Ishikawa (cell line): ENCODE measurements around the gene HUS1B.

Experiments used
- CEBPB ChIP-seq: IDR thresholded peaks from 2 replicates; pipeline ENCODE4 v1.6.1; 2012
- CREB1 ChIP-seq: IDR thresholded peaks from 2 replicates; pipeline ENCODE4 v1.6.1; 2012; ENCODE audit warnings: low read depth
- EGR1 ChIP-seq: IDR thresholded peaks from 2 replicates; pipeline ENCODE4 v1.6.1; 2012
- FOXM1 ChIP-seq: IDR thresholded peaks from 2 replicates; pipeline ENCODE4 v1.6.1; 2012; ENCODE audit warnings: low read depth, borderline replicate concordance
- MAX ChIP-seq: IDR thresholded peaks from 2 replicates; pipeline ENCODE4 v1.6.1; 2012
- NFIC ChIP-seq: IDR thresholded peaks from 2 replicates; pipeline ENCODE4 v1.6.1; 2012
- RAD21 ChIP-seq: IDR thresholded peaks from 2 replicates; pipeline ENCODE4 v1.6.1; 2012; ENCODE audit warnings: low read depth
- TAF1 ChIP-seq: IDR thresholded peaks from 2 replicates; pipeline ENCODE4 v1.6.1; 2012; ENCODE audit warnings: low read depth, mild to moderate bottlenecking
- TCF12 ChIP-seq: IDR thresholded peaks from 2 replicates; pipeline ENCODE4 v1.6.1; 2012; ENCODE audit warnings: low read depth
- TEAD4 ChIP-seq: IDR thresholded peaks from 2 replicates; pipeline ENCODE4 v1.6.1; 2012
- USF1 ChIP-seq: IDR thresholded peaks from 2 replicates; pipeline ENCODE4 v1.6.1; 2012
- YY1 ChIP-seq: IDR thresholded peaks from 2 replicates; pipeline ENCODE4 v1.6.1; 2012; ENCODE audit warnings: low read depth
- ZBTB7A ChIP-seq: IDR thresholded peaks from 2 replicates; pipeline ENCODE4 v1.6.1; 2012; ENCODE audit warnings: low read depth
- TF ChIP-seq, protein P1 (sequence below): IDR thresholded peaks from 2 replicates; pipeline ENCODE4 v1.6.1; 2012; ENCODE audit warnings: low read depth, mild to moderate bottlenecking

The HUS1B gene

DNA sequence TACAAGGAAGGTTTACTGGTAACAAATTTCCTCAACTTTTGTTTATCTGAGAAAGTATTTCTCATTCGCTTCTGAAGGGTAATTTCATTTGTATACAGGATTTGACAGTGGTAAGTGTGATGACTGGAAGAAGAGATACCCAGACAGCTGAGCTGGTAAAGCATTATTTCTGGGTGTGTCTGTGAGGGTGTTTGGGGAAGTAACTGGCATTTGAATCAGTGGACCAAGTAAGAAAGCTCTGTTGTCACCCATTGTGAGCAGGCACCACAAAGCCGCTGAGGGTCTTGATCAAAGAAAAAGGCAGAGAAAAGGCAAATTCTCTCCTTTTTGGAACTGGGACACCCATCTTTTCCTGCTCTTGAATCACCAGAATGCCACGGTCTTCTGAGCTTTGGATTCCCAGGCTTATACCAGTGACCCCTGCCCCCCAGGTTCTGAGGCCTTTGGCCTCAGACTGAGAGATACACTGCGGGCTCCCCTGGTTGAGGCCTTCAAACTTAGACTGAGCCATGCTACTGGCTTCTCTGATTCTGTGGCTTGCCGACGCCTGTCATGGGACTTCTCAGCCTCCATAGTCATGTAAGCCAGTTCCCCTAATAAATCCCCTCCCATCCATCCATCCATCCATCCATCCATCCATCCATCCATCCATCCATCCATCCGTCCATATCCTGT, 10.5 kb upstream of the HUS1B start:
- TF ChIP-seq MAX (no peak), CREB1 (no peak), EGR1 (no peak), ZBTB7A (no peak), CEBPB (no peak), NFIC (no peak), RAD21 (no peak), TCF12 (no peak), USF1 (no peak)

DNA sequence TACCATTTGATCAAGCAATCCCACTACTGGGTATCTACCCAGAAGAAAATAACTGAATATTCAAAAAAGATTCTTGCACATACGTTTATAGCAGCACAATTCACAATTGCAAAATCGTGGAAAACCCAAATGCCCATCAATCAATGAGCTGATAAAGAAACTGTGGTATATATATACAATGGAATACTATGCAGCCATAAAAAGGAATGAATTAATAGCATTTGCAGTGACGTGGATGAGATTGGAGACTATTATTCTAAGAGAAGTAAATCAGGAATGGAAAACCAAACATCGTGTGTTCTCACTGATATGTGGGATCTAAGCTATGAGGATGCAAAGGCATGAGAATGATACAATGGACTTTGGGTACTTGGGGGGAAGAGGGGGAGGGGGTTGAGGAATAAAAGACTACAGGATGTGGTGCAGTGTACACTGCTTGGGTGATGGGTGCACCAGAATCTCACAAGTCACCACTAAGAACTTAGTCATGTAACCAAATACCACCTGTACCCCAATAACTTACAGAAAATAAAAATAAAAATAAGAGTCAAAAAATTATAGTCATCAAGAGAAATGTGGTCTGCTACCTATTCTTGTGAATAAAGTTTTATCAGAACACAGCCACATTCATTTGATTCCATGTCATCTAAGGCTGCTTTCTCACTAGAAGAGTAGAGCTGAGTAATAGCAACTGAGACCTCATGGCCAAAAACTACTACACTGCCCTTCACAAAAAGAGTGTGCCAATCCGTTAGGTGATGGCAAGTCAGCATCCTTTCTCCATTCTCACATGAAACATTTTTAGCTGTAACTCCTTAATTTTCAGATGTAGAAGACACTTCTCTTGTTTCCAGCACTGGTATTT, 8.7 kb upstream of the HUS1B start:
- TF ChIP-seq FOXM1 (no peak), TEAD4 (no peak), NFIC (no peak), CREB1 (no peak), USF1 (no peak), TAF1 (no peak)

- TF ChIP-seq CEBPB: no peak
- no peak for TF ChIP-seq RAD21
- TF ChIP-seq MAX: no peak
- TF ChIP-seq NFIC: peak; percentile 17; the same call in 1 of the 2 replicates
Measured at GRCh38 chr6:659716-660581, 3.0 kb upstream of the HUS1B start.

GRCh38 chr6:658244-658643, 1.3 kb upstream of the HUS1B start:
- TF ChIP-seq CREB1 (no peak), TCF12 (no peak)

DNA sequence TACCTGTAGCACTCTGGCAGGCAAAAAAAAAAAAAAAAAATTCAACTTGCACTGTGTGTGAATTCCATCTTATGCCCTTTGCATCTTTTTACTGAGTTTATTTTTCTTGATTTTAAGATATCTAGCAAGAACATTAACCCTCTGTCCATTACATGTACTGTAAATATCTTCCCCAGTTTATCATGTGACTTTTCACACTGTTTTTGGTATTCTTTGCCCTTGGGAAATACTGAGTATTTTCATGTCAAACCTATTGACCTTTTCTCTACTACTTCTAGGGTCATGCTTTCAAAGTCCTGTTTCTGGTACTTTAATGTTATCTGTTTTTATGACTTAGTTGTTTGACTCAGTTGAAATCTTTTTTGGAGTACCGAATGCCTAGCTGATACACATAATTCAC, 843 bp upstream of the HUS1B start:
- TF ChIP-seq CREB1: no peak
- TF ChIP-seq, protein P1, sequence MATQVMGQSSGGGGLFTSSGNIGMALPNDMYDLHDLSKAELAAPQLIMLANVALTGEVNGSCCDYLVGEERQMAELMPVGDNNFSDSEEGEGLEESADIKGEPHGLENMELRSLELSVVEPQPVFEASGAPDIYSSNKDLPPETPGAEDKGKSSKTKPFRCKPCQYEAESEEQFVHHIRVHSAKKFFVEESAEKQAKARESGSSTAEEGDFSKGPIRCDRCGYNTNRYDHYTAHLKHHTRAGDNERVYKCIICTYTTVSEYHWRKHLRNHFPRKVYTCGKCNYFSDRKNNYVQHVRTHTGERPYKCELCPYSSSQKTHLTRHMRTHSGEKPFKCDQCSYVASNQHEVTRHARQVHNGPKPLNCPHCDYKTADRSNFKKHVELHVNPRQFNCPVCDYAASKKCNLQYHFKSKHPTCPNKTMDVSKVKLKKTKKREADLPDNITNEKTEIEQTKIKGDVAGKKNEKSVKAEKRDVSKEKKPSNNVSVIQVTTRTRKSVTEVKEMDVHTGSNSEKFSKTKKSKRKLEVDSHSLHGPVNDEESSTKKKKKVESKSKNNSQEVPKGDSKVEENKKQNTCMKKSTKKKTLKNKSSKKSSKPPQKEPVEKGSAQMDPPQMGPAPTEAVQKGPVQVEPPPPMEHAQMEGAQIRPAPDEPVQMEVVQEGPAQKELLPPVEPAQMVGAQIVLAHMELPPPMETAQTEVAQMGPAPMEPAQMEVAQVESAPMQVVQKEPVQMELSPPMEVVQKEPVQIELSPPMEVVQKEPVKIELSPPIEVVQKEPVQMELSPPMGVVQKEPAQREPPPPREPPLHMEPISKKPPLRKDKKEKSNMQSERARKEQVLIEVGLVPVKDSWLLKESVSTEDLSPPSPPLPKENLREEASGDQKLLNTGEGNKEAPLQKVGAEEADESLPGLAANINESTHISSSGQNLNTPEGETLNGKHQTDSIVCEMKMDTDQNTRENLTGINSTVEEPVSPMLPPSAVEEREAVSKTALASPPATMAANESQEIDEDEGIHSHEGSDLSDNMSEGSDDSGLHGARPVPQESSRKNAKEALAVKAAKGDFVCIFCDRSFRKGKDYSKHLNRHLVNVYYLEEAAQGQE: no peak
- no peak for TF ChIP-seq FOXM1
- no peak for TF ChIP-seq EGR1
- no peak for TF ChIP-seq USF1
- no peak for TF ChIP-seq TCF12
- TF ChIP-seq TAF1: no peak
- TF ChIP-seq MAX: no peak
- TF ChIP-seq YY1: no peak
- TF ChIP-seq TEAD4: no peak
- TF ChIP-seq ZBTB7A: no peak
- TF ChIP-seq NFIC: no peak
- TF ChIP-seq CEBPB: no peak
- TF ChIP-seq RAD21: no peak

GRCh38 chr6:654136-654535, 2.8 kb downstream of the HUS1B start:
- TF ChIP-seq RAD21: no peak
- no peak for TF ChIP-seq MAX
- no peak for TF ChIP-seq TCF12
- no peak for TF ChIP-seq USF1
